ENCODE data around the gene PCSK5.

DNA sequence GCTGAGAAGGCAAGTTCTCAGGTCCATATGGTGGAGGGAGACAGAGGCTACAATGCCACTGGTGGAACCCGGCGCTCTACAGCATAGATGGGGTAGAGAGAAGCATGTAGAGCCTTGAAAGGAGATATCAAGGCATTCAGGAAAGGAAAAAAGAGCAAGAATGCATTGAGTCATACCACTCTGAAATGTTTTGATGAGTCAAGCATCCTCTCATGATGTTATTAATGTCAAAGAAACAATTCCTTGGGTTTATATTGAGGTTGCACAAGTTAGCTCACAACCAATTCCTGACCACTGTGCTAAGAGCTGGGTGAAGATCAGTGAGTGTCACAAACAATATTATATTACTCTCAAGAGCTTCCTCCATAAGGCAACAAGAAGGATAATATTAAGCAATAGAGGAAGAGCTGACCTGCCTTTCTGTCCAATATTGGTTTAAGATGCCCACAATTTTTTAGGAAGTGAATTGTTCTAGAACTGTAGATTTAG is 325.7 kb downstream of the PCSK5 start:
- TF ChIP-seq, protein P1, sequence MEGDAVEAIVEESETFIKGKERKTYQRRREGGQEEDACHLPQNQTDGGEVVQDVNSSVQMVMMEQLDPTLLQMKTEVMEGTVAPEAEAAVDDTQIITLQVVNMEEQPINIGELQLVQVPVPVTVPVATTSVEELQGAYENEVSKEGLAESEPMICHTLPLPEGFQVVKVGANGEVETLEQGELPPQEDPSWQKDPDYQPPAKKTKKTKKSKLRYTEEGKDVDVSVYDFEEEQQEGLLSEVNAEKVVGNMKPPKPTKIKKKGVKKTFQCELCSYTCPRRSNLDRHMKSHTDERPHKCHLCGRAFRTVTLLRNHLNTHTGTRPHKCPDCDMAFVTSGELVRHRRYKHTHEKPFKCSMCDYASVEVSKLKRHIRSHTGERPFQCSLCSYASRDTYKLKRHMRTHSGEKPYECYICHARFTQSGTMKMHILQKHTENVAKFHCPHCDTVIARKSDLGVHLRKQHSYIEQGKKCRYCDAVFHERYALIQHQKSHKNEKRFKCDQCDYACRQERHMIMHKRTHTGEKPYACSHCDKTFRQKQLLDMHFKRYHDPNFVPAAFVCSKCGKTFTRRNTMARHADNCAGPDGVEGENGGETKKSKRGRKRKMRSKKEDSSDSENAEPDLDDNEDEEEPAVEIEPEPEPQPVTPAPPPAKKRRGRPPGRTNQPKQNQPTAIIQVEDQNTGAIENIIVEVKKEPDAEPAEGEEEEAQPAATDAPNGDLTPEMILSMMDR (IDR thresholded peaks at IDR 0.05; ENCODE audit: poor library complexity, severe bottlenecking) = no peak
- no peak for TF ChIP-seq EZH2 (IDR thresholded peaks at IDR 0.05; ENCODE audit: borderline replicate concordance, insufficient read depth, low read length, poor library complexity, severe bottlenecking)
- no peak for TF ChIP-seq POLR2AphosphoS5 (IDR thresholded peaks at IDR 0.05)
- TF ChIP-seq MXI1 (conservative IDR thresholded peaks at IDR 0.05; ENCODE audit: poor library complexity, severe bottlenecking) = no peak

Data from neural cell (in vitro differentiated cells).